ENCODE measurements around the gene KLHDC7B. TPM values are rescaled to one million over a fixed set of nuclear protein-coding genes. Genes with fewer than 3 reads are reported as not detected.

The KLHDC7B gene
- total and polyA plus RNA-seq, 2 of the 13 experiments (the other 11 are each of a cell fraction or from before 2014, with no cell fraction given) = 0.11 TPM; not detected in 1

- TF ChIP-seq, protein P1, sequence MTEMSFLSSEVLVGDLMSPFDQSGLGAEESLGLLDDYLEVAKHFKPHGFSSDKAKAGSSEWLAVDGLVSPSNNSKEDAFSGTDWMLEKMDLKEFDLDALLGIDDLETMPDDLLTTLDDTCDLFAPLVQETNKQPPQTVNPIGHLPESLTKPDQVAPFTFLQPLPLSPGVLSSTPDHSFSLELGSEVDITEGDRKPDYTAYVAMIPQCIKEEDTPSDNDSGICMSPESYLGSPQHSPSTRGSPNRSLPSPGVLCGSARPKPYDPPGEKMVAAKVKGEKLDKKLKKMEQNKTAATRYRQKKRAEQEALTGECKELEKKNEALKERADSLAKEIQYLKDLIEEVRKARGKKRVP (CRISPR knock-in tag; IDR thresholded peaks at IDR 0.05) = no peak
- TF ChIP-seq RFX5 (IDR thresholded peaks at IDR 0.05; ENCODE audit: low read depth, low read length) (no peak), SKI (IDR thresholded peaks at IDR 0.05; ENCODE audit: partially characterized antibody) (no peak), ZNF891 (CRISPR knock-in tag; IDR thresholded peaks at IDR 0.05) (no peak), ATF5 (CRISPR knock-in tag; IDR thresholded peaks at IDR 0.05; ENCODE audit: low read depth) (no peak), ZNF770 (CRISPR knock-in tag; IDR thresholded peaks at IDR 0.05) (no peak), PAXIP1 (CRISPR knock-in tag; conservative IDR thresholded peaks at IDR 0.05) (0 out of 2 replicates have a peak, but pooled peaks have one; percentile 13), FOXC1 (CRISPR knock-in tag; IDR thresholded peaks at IDR 0.05; ENCODE audit: borderline replicate concordance) (no peak), HIVEP1 (CRISPR knock-in tag; IDR thresholded peaks at IDR 0.05) (no peak), KLF16 (CRISPR knock-in tag; IDR thresholded peaks at IDR 0.05) (no peak), ZFP36 (IDR thresholded peaks at IDR 0.05; ENCODE audit: borderline replicate concordance, low read depth, low read length, partially characterized antibody) (no peak), JUN (CRISPR knock-in tag; IDR thresholded peaks at IDR 0.05) (no peak), CBX5 (CRISPR knock-in tag; IDR thresholded peaks at IDR 0.05; ENCODE audit: borderline replicate concordance) (0 out of 2 replicates have a peak, but pooled peaks have one; percentile 5), NCOA1 (CRISPR knock-in tag; IDR thresholded peaks at IDR 0.05) (no peak), ZNF34 (CRISPR knock-in tag; IDR thresholded peaks at IDR 0.05; ENCODE audit: borderline replicate concordance) (no peak), GATA4 (IDR thresholded peaks at IDR 0.05; ENCODE audit: borderline replicate concordance, low read depth) (no peak), ATF7 (IDR thresholded peaks at IDR 0.05) (no peak), ATF7 (CRISPR knock-in tag; IDR thresholded peaks at IDR 0.05) (no peak)
- TF ChIP-seq, protein P2, sequence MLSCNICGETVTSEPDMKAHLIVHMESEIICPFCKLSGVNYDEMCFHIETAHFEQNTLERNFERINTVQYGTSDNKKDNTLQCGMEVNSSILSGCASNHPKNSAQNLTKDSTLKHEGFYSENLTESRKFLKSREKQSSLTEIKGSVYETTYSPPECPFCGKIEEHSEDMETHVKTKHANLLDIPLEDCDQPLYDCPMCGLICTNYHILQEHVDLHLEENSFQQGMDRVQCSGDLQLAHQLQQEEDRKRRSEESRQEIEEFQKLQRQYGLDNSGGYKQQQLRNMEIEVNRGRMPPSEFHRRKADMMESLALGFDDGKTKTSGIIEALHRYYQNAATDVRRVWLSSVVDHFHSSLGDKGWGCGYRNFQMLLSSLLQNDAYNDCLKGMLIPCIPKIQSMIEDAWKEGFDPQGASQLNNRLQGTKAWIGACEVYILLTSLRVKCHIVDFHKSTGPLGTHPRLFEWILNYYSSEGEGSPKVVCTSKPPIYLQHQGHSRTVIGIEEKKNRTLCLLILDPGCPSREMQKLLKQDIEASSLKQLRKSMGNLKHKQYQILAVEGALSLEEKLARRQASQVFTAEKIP (CRISPR knock-in tag; IDR thresholded peaks at IDR 0.05; ENCODE audit: borderline replicate concordance) = no peak
- TF ChIP-seq, protein P3, sequence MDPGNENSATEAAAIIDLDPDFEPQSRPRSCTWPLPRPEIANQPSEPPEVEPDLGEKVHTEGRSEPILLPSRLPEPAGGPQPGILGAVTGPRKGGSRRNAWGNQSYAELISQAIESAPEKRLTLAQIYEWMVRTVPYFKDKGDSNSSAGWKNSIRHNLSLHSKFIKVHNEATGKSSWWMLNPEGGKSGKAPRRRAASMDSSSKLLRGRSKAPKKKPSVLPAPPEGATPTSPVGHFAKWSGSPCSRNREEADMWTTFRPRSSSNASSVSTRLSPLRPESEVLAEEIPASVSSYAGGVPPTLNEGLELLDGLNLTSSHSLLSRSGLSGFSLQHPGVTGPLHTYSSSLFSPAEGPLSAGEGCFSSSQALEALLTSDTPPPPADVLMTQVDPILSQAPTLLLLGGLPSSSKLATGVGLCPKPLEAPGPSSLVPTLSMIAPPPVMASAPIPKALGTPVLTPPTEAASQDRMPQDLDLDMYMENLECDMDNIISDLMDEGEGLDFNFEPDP (CRISPR knock-in tag; conservative IDR thresholded peaks at IDR 0.05) = no peak
Observed at GRCh38 chr22:50524676-50525103, 21.0 kb upstream of the KLHDC7B start (continued).
